HepG2 (cell line): ENCODE data around the gene SLC25A25. TPM values are rescaled to one million over a fixed set of nuclear protein-coding genes. Genes with fewer than 3 reads are reported as not detected.

Experiments used
- ATAC-seq: fragments of 200-7000 bp; cut with Tn5 transposase; 3 replicates; pipeline ENCODE4 v1.9.1; 2020; ENCODE audit warnings: mild to moderate bottlenecking, moderate library complexity
- Bru-seq: library from RNA; stranded (reverse); fragments of 400-500 nt; gene quantifications from one replicate; lab custom pipeline; 2021; lab: Mats Ljungman, UMichigan
- BruChase-seq, 2 experiments: library from RNA; stranded (reverse); fragments of 400-500 nt; gene quantifications; one replicate each; lab custom pipeline; 2021; lab: Mats Ljungman, UMichigan
- BruUV-seq: library from RNA; stranded (reverse); fragments of 400-500 nt; replicated peaks from 2 replicates; lab custom pipeline; 2021; lab: Mats Ljungman, UMichigan
- CTCF ChIA-PET: fragments of 300-600 bp; formaldehyde crosslinking; extraction: SDS; loops from one replicate; lab custom pipeline; 2021; ENCODE audit warnings: low total read pairs, inconsistent platforms, low intra/inter-chr PET ratio; lab: Yijun Ruan, JAX
- POLR2A ChIA-PET: fragments of 350-600 bp; sonication (Branson Sonifier 250); formaldehyde crosslinking; loops from one replicate; lab custom pipeline; 2020; ENCODE audit warnings: antibody characterized with exemption, inconsistent platforms; lab: Yijun Ruan, JAX
- DNase-seq: peaks from one replicate; pipeline ENCODE4 v3.0.0-alpha.2; 2015; ENCODE audit warnings: low spot score
- FAIRE-seq: peaks from 3 replicates; lab custom pipeline; 2011; peaks lifted over from hg19 to GRCh38; lab: Jason Lieb, UNC
- H2AFZ ChIP-seq: one replicate; pipeline ENCODE4 v1.6.1; 2011; ENCODE audit warnings: low read length, inconsistent platforms
- H3K27ac ChIP-seq: fragments of 300-600 bp; 3 replicates; pipeline ENCODE4 v1.8.0; 2011; ENCODE audit warnings: mixed run types, mild to moderate bottlenecking, mixed read lengths, low read length, inconsistent platforms; ENCODE audit not compliant: insufficient read depth; ENCODE audit errors: extremely low read length
- H3K27me3 ChIP-seq, 2 experiments: fragments of 200-600 bp in 1 of 2; 2 replicates in 1 of 2; 3 replicates in 1 of 2; pipeline versions ENCODE4 v1.6.0 to v1.8.0; 2011; ENCODE audit warnings: low read length in 2 of 2, mild to moderate bottlenecking in 2 of 2, moderate library complexity in 2 of 2, inconsistent platforms in 1 of 2; ENCODE audit not compliant: insufficient read depth in 2 of 2, control insufficient read depth in 1 of 2
- H3K36me3 ChIP-seq, 2 experiments: fragments of 200-600 bp in 1 of 2; replicated peaks in 1 of 2; 2 replicates in 1 of 2; 3 replicates in 1 of 2; pipeline versions ENCODE4 v1.5.1 to v1.8.0; 2011; ENCODE audit warnings: low read length in 2 of 2, inconsistent platforms in 1 of 2; ENCODE audit not compliant: insufficient read depth in 2 of 2, control insufficient read depth in 1 of 2
- H3K4me1 ChIP-seq: 2 replicates; pipeline ENCODE4 v1.5.1; 2012; ENCODE audit warnings: low read length, inconsistent platforms; ENCODE audit not compliant: insufficient read depth
- H3K4me2 ChIP-seq: 2 replicates; pipeline ENCODE4 v1.6.0; 2011; ENCODE audit warnings: low read depth, low read length, inconsistent platforms
- H3K4me3 ChIP-seq, 3 experiments: fragments of 200-600 bp in 1 of 3; sonication (generic), shearing (Covaris generic) in 1 of 3; replicated peaks in 1 of 3; 2 replicates each; pipeline ENCODE4 v1.5.1; 2011 to 2016; ENCODE audit warnings: low read length in 3 of 3, inconsistent platforms in 2 of 3, low read depth in 2 of 3, mild to moderate bottlenecking in 2 of 3, control low read depth in 1 of 3, mixed read lengths in 1 of 3; ENCODE audit not compliant: insufficient read depth in 1 of 3
- H3K79me2 ChIP-seq: one replicate; pipeline ENCODE4 v1.6.1; 2011; ENCODE audit warnings: low read length, inconsistent platforms; ENCODE audit not compliant: insufficient read depth
- H3K9ac ChIP-seq: 2 replicates; pipeline ENCODE4 v1.6.0; 2011; ENCODE audit warnings: mild to moderate bottlenecking, low read depth, low read length, inconsistent platforms; ENCODE audit not compliant: insufficient read depth
- H3K9me3 ChIP-seq: 2 replicates; pipeline ENCODE4 v1.5.1; 2012; ENCODE audit warnings: mild to moderate bottlenecking, low read length
- H4K20me1 ChIP-seq: 2 replicates; pipeline ENCODE4 v1.6.0; 2011; ENCODE audit warnings: inconsistent platforms, mild to moderate bottlenecking, low read length, moderate library complexity; ENCODE audit not compliant: insufficient read depth
- ERF ChIP-seq: IDR thresholded peaks from 2 replicates; pipeline ENCODE4 v1.6.1; 2018; ENCODE audit warnings: missing biosample characterization, missing genetic modification reagents
- GZF1 ChIP-seq: sonication (generic); formaldehyde crosslinking; IDR thresholded peaks from 2 replicates; pipeline ENCODE4 v1.5.1; 2020; ENCODE audit warnings: mild to moderate bottlenecking, missing genetic modification reagents
- HNRNPLL ChIP-seq: fragments of 200-400 bp; formaldehyde crosslinking; IDR thresholded peaks from 2 replicates; pipeline ENCODE4 v1.6.1; 2017; ENCODE audit warnings: mild to moderate bottlenecking, low read depth, low read length; ENCODE audit not compliant: poor library complexity, severe bottlenecking
- POLR2G ChIP-seq: fragments of 200-400 bp; formaldehyde crosslinking; IDR thresholded peaks from 2 replicates; pipeline ENCODE4 v1.6.1; 2018; ENCODE audit warnings: mild to moderate bottlenecking, low read depth, low read length, moderate library complexity
- PPARG ChIP-seq: conservative IDR thresholded peaks from 2 replicates; pipeline ENCODE4 v1.6.1; 2016; ENCODE audit warnings: missing biosample characterization, missing genetic modification reagents
- TCF12 ChIP-seq, 2 experiments: fragments of 450-650 bp in 1 of 2; sonication (generic) in 1 of 2; formaldehyde crosslinking in 1 of 2; IDR thresholded peaks; 2 replicates each; pipeline versions ENCODE4 v1.6.1 to v1.8.0; 2017 to 2022; ENCODE audit warnings: antibody characterized with exemption in 1 of 2, mild to moderate bottlenecking in 1 of 2, missing genetic modification reagents in 1 of 2, moderate library complexity in 1 of 2
- ZNF207 ChIP-seq: fragments of 450-650 bp; IDR thresholded peaks from 2 replicates; pipeline ENCODE4 v1.6.1; 2016; ENCODE audit warnings: antibody characterized with exemption, borderline replicate concordance
- ZNF431 ChIP-seq: sonication (generic); formaldehyde crosslinking; IDR thresholded peaks from 2 replicates; pipeline ENCODE4 v1.9.0; 2022; ENCODE audit warnings: missing genetic modification reagents, low read depth, mild to moderate bottlenecking, borderline replicate concordance
- WGBS: methylation state at CpG from one replicate; pipeline ENCODE4 v1.1.6; 2017; ENCODE audit warnings: low lambda C conversion rate; 5-methylcytosine and 5-hydroxymethylcytosine counted together
- in situ Hi-C: cut with HindIII; loops from 2 replicates; pipeline ENCODE4 v1.10.0; 2017; ENCODE audit warnings: low pct_unique_long_range_greater_than_20kb; ENCODE audit not compliant: extremely low pct_ligation_motif_present
- intact Hi-C: fragments of 100-400 bp; cut with micrococcal nuclease; formaldehyde crosslinking; loops from one replicate; pipeline ENCODE4 v1.10.0; 2022; ENCODE audit not compliant: unreplicated experiment
- long read RNA-seq, 2 experiments: library from RNA in 1 of 2; library from polyadenylated mRNA in 1 of 2; stranded (forward) in 1 of 2; unstranded in 1 of 2; transcript quantifications; one replicate each; pipeline ENCODE4 v2.0.0, GENCODE V29; 2019 to 2022
- polyA minus RNA-seq, 3 experiments: library from RNA; depleted of rRNA, polyadenylated mRNA; stranded (reverse); fragments of >200 nt; gene quantifications; 2 replicates each; pipeline ENCODE4 v1.2.3, GENCODE V29; 2011; ENCODE audit warnings: low replicate concordance in 1 of 3
- polyA plus RNA-seq, 8 experiments: library from polyadenylated mRNA; depleted of rRNA in 3 of 8; stranded (reverse) in 7 of 8; unstranded in 1 of 8; fragments of >200 nt; fragmentation: Illumina TruSeq in 4 of 8; extraction: Trizol in 4 of 8; gene quantifications; 2 replicates each; pipeline versions ENCODE4 v1.2.1 to v1.2.3, GENCODE V29; 2011 to 2016; ENCODE audit warnings: low read depth in 4 of 8, missing spikeins in 1 of 8, mixed read lengths in 1 of 8; ENCODE audit not compliant: insufficient read depth in 1 of 8
- total RNA-seq, 5 experiments: library from RNA; depleted of rRNA; stranded (reverse); fragments of >200 nt; fragmentation: Illumina TruSeq; extraction: Trizol; gene quantifications; 2 replicates each; pipeline ENCODE4 v1.2.3, GENCODE V29; 2016; ENCODE audit warnings: low read depth in 1 of 5
- TF ChIP-seq, protein P1 (sequence below): sonication (generic); formaldehyde crosslinking; conservative IDR thresholded peaks from 2 replicates; pipeline ENCODE4 v1.4.0; 2020; ENCODE audit warnings: mild to moderate bottlenecking, missing genetic modification reagents, moderate library complexity
- TF ChIP-seq, protein P2 (sequence below): sonication (generic); formaldehyde crosslinking; IDR thresholded peaks from 2 replicates; pipeline ENCODE4 v1.4.0; 2020; ENCODE audit warnings: mild to moderate bottlenecking, missing genetic modification reagents
- TF ChIP-seq, protein P3 (sequence below): sonication (generic); formaldehyde crosslinking; IDR thresholded peaks from 2 replicates; pipeline ENCODE4 v1.8.0; 2022; ENCODE audit warnings: mild to moderate bottlenecking, missing genetic modification reagents, borderline replicate concordance

The SLC25A25 gene
- total RNA-seq (2016; rRNA removed; fragmentation: Illumina TruSeq; extraction: Trizol) (18.5 and 24.8 TPM in 2 replicates), polyA plus RNA-seq (2011; rRNA removed) (10.5 and 16.7 TPM in 2 replicates), polyA minus RNA-seq (2011; rRNA and poly(A)+ RNA removed; ENCODE audit: low replicate concordance) (20.5 and 28.1 TPM in 2 replicates), Bru-seq, nascent RNA (percentile 65 among the genes with signal in this experiment), BruChase-seq, experiment 1, labeled RNA remaining after a 6-hour chase (percentile 74 among the genes with signal in this experiment), BruChase-seq, experiment 2, labeled RNA remaining after a 2-hour chase (percentile 77 among the genes with signal in this experiment)
- 4.5 and 5.1 TPM in 2 replicates for total RNA-seq (2016; cell fraction: cytosol; rRNA removed; fragmentation: Illumina TruSeq; extraction: Trizol; ENCODE audit: low read depth)
- 16.4 and 24.3 TPM in 2 replicates for total RNA-seq (2016; cell fraction: insoluble cytoplasmic fraction; rRNA removed; fragmentation: Illumina TruSeq; extraction: Trizol)
- 10.5 and 11.1 TPM in 2 replicates for total RNA-seq (2016; cell fraction: membrane; rRNA removed; fragmentation: Illumina TruSeq; extraction: Trizol)
- total RNA-seq (2016; cell fraction: nucleus; rRNA removed; fragmentation: Illumina TruSeq; extraction: Trizol), result 21.4 and 25.1 TPM in 2 replicates
- 10.7 and 11.2 TPM in 2 replicates for polyA plus RNA-seq (2011; cell fraction: cytosol; rRNA removed)
- polyA plus RNA-seq (2011; cell fraction: nucleus; rRNA removed), result 26.1 and 29.6 TPM in 2 replicates
- 12.9 and 15.5 TPM in 2 replicates for polyA plus RNA-seq (2012)
- 1.1 and 1.3 TPM in 2 replicates for polyA plus RNA-seq (2016; cell fraction: cytosol; fragmentation: Illumina TruSeq; extraction: Trizol; ENCODE audit: low read depth)
- 11.6 and 13.1 TPM in 2 replicates for polyA plus RNA-seq (2016; cell fraction: insoluble cytoplasmic fraction; fragmentation: Illumina TruSeq; extraction: Trizol; ENCODE audit: low read depth)
- polyA plus RNA-seq (2016; cell fraction: membrane; fragmentation: Illumina TruSeq; extraction: Trizol; ENCODE audit: low read depth), result 2.6 and 2.7 TPM in 2 replicates
- 31.1 and 36.4 TPM in 2 replicates for polyA plus RNA-seq (2016; cell fraction: nucleus; fragmentation: Illumina TruSeq; extraction: Trizol; ENCODE audit: insufficient read depth, low read depth)
- 10.0 and 10.2 TPM in 2 replicates for polyA minus RNA-seq (2011; cell fraction: cytosol; rRNA and poly(A)+ RNA removed)
- 14.4 and 26.1 TPM in 2 replicates for polyA minus RNA-seq (2011; cell fraction: nucleus; rRNA and poly(A)+ RNA removed)
- long read RNA-seq, experiment 1, partial matches to known transcripts, result 2 of 7 reads
- long read RNA-seq, experiment 1, other reads (novel, unspliced or antisense), result 2 of 7 reads
- long read RNA-seq, experiment 2, transcript SLC25A25-201 (10 exons, 3,474 nt), result major isoform, 7 of 46 reads
- long read RNA-seq, experiment 2, partial matches to known transcripts, result 9 of 46 reads
- long read RNA-seq, experiment 2, other reads (novel, unspliced or antisense), result 26 of 46 reads

DNA sequence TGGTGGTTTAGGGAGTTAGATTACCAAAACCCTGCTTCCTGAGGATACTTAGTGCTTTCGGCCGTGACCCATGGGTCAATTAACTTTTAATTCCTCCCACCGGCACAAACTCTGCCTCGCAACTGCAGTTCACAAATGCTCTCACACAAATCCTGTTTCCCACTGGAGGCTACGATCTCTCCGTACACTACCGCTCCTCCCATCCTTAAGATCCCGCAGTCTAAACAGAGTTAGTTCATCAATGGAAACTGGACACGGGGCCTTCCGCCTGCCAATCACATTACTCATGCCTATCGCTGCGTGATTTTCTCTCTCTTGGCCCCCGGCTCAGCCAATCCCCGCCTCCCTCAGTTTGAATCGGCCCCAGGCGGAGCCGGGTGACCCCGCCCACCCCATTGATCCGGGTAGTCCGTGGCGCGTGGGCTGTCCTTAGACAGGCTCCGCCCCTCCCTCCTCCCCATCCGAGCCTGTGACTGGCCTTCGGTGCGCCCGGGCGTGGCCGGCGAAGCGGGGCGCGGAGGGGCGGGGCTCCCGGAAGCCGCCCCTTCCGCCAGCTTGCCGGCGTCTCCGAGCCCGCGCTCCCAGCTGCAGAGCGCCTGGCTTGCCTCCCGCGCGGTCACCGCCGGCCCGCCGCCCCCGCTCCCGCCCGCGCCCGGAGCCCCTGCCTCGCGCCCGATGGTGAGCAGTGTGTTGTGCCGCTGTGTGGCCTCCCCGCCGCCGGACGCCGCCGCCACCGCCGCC is at the start of gene SLC25A25:
TSS of gene SLC25A25 (plus strand) at position 588 of the 741 bp plus-strand sequence. CDS start at position 676, 88 bp downstream.
- Histone ChIP-seq H3K4me3 (peak within 1 kb of the TSS; percentile 78 to 88 (median 85)), H3K27ac (peak within 1 kb of the TSS; percentile 98), H3K9me3 (no peaks in the 10 kb centered on the region), H3K4me1 (peaks cover 56% of the 10 kb centered on the region), H2AFZ (no peak within 1 kb of the TSS), H4K20me1 (no peaks in the 10 kb centered on the region), H3K36me3 (no peaks in the 10 kb centered on the region; a peak in 1 of 5 replicates), H3K79me2 (peaks cover 30% of the 10 kb centered on the region), H3K27me3 (no peaks in the 10 kb centered on the region; a peak in 1 of 5 replicates), H3K9ac (peak within 1 kb of the TSS; percentile 97), H3K4me2 (peak within 1 kb of the TSS; percentile 89)
- under 1% methylated on average over 20 of the region's 67 CpGs for WGBS
- ChIA-PET POLR2A (interaction anchor here (0.8 to 4.3 kb wide), 16 partner anchors 10 to 671 kb away, joined by 3 to 41 read pairs (median 4); no protein-coding TSS in a partner anchor), CTCF (interaction anchor here (1.0 kb wide), 1 partner anchor 50 kb away, joined by 3 read pairs; no protein-coding TSS in a partner anchor)
- DNase-seq (peak; percentile 98), FAIRE-seq (no peak), ATAC-seq (peak; percentile 83)
- intact Hi-C loops, result loop anchor here (5.0 kb wide), 1 partner anchor 34 kb away; no protein-coding TSS in a partner anchor
- in situ Hi-C loops, result no loop called here
- BruUV-seq, result no TSS peak
- no peak for TF ChIP-seq PPARG (CRISPR knock-in tag)
- TF ChIP-seq ZNF207, result no peak
- 0 out of 2 replicates have a peak, but pooled peaks have one; percentile 6 for TF ChIP-seq ERF (CRISPR knock-in tag)
- no peak for TF ChIP-seq HNRNPLL
- no peak for TF ChIP-seq TCF12 (IDR thresholded peaks at IDR 0.05)
- no peak for TF ChIP-seq TCF12 (CRISPR knock-in tag; IDR thresholded peaks at IDR 0.05)
- TF ChIP-seq, protein P1, sequence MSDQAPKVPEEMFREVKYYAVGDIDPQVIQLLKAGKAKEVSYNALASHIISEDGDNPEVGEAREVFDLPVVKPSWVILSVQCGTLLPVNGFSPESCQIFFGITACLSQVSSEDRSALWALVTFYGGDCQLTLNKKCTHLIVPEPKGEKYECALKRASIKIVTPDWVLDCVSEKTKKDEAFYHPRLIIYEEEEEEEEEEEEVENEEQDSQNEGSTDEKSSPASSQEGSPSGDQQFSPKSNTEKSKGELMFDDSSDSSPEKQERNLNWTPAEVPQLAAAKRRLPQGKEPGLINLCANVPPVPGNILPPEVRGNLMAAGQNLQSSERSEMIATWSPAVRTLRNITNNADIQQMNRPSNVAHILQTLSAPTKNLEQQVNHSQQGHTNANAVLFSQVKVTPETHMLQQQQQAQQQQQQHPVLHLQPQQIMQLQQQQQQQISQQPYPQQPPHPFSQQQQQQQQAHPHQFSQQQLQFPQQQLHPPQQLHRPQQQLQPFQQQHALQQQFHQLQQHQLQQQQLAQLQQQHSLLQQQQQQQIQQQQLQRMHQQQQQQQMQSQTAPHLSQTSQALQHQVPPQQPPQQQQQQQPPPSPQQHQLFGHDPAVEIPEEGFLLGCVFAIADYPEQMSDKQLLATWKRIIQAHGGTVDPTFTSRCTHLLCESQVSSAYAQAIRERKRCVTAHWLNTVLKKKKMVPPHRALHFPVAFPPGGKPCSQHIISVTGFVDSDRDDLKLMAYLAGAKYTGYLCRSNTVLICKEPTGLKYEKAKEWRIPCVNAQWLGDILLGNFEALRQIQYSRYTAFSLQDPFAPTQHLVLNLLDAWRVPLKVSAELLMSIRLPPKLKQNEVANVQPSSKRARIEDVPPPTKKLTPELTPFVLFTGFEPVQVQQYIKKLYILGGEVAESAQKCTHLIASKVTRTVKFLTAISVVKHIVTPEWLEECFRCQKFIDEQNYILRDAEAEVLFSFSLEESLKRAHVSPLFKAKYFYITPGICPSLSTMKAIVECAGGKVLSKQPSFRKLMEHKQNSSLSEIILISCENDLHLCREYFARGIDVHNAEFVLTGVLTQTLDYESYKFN (CRISPR knock-in tag), result 0 out of 2 replicates have a peak, but pooled peaks have one; percentile 16
- TF ChIP-seq, protein P2, sequence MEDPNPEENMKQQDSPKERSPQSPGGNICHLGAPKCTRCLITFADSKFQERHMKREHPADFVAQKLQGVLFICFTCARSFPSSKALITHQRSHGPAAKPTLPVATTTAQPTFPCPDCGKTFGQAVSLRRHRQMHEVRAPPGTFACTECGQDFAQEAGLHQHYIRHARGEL (CRISPR knock-in tag), result no peak
- TF ChIP-seq, protein P3, sequence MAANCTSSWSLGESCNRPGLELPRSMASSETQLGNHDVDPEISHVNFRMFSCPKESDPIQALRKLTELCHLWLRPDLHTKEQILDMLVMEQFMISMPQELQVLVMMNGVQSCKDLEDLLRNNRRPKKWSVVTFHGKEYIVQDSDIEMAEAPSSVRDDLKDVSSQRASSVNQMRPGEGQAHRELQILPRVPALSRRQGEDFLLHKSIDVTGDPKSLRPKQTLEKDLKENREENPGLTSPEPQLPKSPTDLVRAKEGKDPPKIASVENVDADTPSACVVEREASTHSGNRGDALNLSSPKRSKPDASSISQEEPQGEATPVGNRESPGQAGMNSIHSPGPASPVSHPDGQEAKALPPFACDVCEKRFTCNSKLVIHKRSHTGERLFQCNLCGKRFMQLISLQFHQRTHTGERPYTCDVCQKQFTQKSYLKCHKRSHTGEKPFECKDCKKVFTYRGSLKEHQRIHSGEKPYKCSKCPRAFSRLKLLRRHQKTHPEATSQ, result no peak
- TF ChIP-seq ZNF431 (CRISPR knock-in tag), result no peak
- no peak for TF ChIP-seq GZF1 (CRISPR knock-in tag)
- peak; percentile 69 for TF ChIP-seq POLR2G
